ENCODE results near the gene SLC17A9. TPM values are rescaled to one million over a fixed set of nuclear protein-coding genes. Genes with fewer than 3 reads are reported as not detected.

SLC17A9 gene
- total and polyA plus RNA-seq, 4 donors: 2.4 to 17.3 (median 9.6) TPM

DNA sequence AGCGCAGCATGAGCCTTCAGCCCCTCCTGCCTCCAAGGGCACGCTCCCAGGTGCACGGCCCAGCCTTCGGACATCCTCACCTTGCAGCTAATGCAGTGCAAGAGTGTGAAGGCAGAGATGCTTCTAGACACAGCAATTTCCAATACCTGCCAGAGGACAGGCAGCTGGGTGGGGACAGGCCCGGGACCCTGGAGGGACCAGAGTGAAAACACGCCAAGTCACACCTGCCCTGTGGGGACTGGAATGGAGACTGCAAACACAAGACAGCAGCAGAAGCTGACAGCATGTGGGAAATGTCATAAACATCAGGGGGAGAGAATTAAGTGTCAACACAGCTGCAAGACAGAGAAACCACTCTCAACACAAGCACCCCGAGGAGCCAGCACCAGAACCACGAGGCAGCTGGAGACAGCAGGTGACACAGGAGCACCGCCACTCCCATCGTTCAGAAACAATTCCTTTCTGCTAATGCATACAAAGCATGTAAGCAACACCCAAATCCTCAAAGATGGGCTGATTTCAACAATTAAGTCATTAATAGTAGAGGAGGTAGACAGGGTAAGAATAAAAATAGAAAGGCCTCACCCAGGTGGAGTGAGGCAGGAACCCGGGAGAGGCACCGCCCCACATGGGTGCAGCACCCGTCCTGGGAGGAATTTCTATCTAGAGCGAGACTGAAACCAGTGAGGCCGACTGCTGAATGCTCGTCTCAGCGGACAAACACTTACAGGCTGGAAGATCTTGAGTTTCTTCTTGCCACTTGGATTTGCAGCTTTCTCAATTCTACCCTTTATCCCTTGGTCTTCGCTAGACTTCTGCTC, 43.3 kb upstream of the SLC17A9 start:
- TF ChIP-seq, protein P1, sequence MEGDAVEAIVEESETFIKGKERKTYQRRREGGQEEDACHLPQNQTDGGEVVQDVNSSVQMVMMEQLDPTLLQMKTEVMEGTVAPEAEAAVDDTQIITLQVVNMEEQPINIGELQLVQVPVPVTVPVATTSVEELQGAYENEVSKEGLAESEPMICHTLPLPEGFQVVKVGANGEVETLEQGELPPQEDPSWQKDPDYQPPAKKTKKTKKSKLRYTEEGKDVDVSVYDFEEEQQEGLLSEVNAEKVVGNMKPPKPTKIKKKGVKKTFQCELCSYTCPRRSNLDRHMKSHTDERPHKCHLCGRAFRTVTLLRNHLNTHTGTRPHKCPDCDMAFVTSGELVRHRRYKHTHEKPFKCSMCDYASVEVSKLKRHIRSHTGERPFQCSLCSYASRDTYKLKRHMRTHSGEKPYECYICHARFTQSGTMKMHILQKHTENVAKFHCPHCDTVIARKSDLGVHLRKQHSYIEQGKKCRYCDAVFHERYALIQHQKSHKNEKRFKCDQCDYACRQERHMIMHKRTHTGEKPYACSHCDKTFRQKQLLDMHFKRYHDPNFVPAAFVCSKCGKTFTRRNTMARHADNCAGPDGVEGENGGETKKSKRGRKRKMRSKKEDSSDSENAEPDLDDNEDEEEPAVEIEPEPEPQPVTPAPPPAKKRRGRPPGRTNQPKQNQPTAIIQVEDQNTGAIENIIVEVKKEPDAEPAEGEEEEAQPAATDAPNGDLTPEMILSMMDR (IDR thresholded peaks at IDR 0.05; ENCODE audit: control extremely low read depth, extremely low read depth): no peak
- H3K9ac ChIP-seq (ENCODE audit: insufficient read depth in 1 of 2, low read length in 2 of 2): no peak overlapping the region
- H3K4me1 ChIP-seq (ENCODE audit: control insufficient read depth in 5 of 5, insufficient read depth in 5 of 5, low read length in 5 of 5): peaks cover 0 to 3% (median 0%) of the 10 kb centered on the region in 5 donors
- no peak for DNase-seq
- peaks cover 49 to 70% (median 57%) of the 10 kb centered on the region in 4 donors for H3K36me3 ChIP-seq (ENCODE audit: control insufficient read depth in 4 of 4, insufficient read depth in 4 of 4, low read length in 4 of 4)
- WGBS, 2 donors: 86 to 88% methylated on average over 18 of the region's 18 CpGs
- no peak overlapping the region for H3K27ac ChIP-seq (ENCODE audit: low read depth in 1 of 2, low read length in 1 of 2)
- H3K9me3 ChIP-seq (ENCODE audit: control insufficient read depth in 4 of 4, insufficient read depth in 3 of 4, low read length in 3 of 4): no peaks in the 10 kb centered on the region
- H3K27me3 ChIP-seq (ENCODE audit: control insufficient read depth in 3 of 3, insufficient read depth in 3 of 3, low read length in 2 of 3): no peaks in the 10 kb centered on the region
- ATAC-seq (ENCODE audit: insufficient read depth, low FRiP score): no peak
- no peak overlapping the region for H3K4me3 ChIP-seq

DNA sequence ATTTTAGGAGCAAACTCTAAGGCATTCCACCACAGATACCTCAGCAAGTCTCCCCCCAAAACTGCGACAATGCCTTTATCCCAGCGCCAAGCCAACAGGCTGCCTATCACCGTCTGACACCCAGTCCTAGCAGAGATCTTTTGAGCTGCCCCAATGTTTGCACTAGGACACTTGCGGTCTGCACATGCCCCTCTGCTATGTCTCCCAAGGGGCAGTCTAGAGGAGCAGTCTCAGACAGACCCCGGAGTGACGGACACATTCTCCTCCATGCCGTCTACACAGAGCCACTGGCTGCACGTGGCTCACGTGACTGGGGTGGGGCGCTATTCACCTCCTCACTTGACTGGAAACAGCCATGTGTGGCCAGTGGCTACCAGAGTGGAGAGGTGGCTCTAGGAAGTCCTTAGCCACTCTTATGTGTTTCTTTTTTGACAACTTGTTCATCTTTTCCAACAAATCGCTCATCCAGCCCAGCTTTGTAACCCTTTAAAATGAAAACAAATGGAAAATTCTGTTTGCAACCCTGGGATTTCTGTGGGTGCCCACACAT, 42.2 kb upstream of the SLC17A9 start:
- DNase-seq: no peak
- Histone ChIP-seq H3K4me1 (ENCODE audit: control insufficient read depth in 5 of 5, insufficient read depth in 5 of 5, low read length in 5 of 5) (peaks cover 4 to 10% (median 6%) of the 10 kb centered on the region in 5 donors), H3K4me3 (no peak overlapping the region), H3K36me3 (ENCODE audit: control insufficient read depth in 4 of 4, insufficient read depth in 4 of 4, low read length in 4 of 4) (peaks cover 42 to 65% (median 52%) of the 10 kb centered on the region in 4 donors), H3K9me3 (ENCODE audit: control insufficient read depth in 4 of 4, insufficient read depth in 3 of 4, low read length in 3 of 4) (no peaks in the 10 kb centered on the region), H3K27ac (ENCODE audit: low read depth in 1 of 2, low read length in 1 of 2) (no peak overlapping the region), H3K9ac (ENCODE audit: insufficient read depth in 1 of 2, low read length in 2 of 2) (no peak overlapping the region), H3K27me3 (ENCODE audit: control insufficient read depth in 3 of 3, insufficient read depth in 3 of 3, low read length in 2 of 3) (no peaks in the 10 kb centered on the region)
- TF ChIP-seq, protein P1 (IDR thresholded peaks at IDR 0.05; ENCODE audit: control extremely low read depth, extremely low read depth): no peak
- WGBS, 2 donors: 95 to 98% methylated on average over 11 of the region's 11 CpGs
- no peak for ATAC-seq (ENCODE audit: insufficient read depth, low FRiP score)

DNA sequence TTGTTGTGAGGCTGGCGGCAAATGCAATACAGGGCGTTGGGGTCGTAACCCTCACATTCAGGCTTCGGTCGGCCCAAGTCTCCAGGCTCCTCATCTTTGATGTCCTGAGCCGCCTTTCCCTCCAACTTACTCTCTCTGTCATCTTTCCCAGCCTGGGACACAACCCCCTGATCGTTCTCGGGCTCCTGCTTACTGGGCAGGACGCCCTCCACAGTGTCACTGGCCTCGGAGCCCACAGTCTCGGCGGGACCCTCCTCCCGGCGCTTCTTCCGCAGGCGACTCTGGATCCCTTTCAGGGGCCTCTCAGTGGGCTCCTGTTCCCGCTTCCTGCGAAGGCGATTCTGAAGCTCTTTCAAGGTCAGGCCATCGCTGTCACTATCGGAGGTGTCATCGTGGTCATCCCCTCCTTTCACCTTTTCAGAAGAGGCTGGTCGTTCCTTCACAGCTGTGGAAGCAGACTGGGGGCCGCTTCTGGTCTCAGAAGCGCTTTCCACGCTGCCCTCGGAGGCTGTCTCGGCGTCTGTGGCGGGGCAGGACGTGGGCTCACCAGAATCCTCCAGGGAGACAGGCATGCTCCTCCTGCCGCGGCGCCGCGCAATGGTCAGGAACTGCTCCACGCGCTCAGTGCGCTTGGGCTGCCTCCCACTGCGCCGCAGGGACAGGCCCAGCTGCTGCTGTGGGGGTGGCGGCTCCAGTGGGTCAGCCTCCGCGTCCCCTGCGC, 41.6 kb upstream of the SLC17A9 start:
- ATAC-seq (ENCODE audit: insufficient read depth, low FRiP score) (no peak), DNase-seq (no peak)
- 95 to 96% methylated on average over 41 to 45 of the region's 45 CpGs for WGBS, 2 donors
- no peaks in the 10 kb centered on the region for H3K27me3 ChIP-seq (ENCODE audit: control insufficient read depth in 3 of 3, insufficient read depth in 3 of 3, low read length in 2 of 3)
- peaks cover 4 to 14% (median 6%) of the 10 kb centered on the region in 5 donors for H3K4me1 ChIP-seq (ENCODE audit: control insufficient read depth in 5 of 5, insufficient read depth in 5 of 5, low read length in 5 of 5)
- H3K9me3 ChIP-seq (ENCODE audit: control insufficient read depth in 4 of 4, insufficient read depth in 3 of 4, low read length in 3 of 4): no peaks in the 10 kb centered on the region
- H3K4me3 ChIP-seq: no peak overlapping the region
- H3K9ac ChIP-seq (ENCODE audit: insufficient read depth in 1 of 2, low read length in 2 of 2): no peak overlapping the region
- H3K27ac ChIP-seq (ENCODE audit: low read depth in 1 of 2, low read length in 1 of 2): no peak overlapping the region
- H3K36me3 ChIP-seq (ENCODE audit: control insufficient read depth in 4 of 4, insufficient read depth in 4 of 4, low read length in 4 of 4): peaks cover 37 to 59% (median 46%) of the 10 kb centered on the region in 4 donors
- TF ChIP-seq, protein P1 (IDR thresholded peaks at IDR 0.05; ENCODE audit: control extremely low read depth, extremely low read depth): no peak
